ENCODE measurements around the gene RABL3.
"Not testable (repeated sequence)": the region's sequence is repeated elsewhere in the genome, so short reads cannot be mapped to it uniquely, and the experiment has no call there.

DNA sequence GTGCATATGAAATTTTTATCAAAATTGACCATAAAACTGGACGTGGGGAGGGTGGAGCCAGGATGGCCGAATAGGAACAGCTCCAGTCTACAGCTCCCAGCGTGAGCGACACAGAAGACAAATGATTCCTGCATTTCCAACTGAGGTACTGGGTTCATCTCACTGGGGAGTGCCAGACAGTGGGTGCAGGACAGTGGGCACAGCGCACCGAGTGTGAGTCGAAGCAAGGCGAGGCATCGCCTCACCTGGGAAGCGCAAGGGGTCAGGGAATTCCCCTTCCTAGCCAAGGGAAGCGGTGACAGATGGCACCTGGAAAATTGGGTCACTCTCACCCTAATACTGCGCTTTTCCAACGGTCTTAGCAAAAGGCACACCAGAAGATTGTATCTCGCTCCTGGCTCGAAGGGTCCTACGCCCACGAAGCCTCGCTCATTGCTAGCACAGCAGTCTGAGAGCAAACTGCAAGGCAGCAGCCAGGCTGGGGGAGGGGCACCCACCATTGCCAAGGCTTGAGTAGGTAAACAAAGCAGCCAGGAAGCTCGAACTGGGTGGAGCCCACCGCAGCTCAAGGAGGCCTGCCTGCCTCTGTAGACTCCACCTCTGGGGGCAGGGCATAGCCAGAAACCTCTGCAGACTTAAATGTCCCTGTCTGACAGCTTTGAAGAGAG, 23.0 kb downstream of the RABL3 start:
- TF ChIP-seq, protein P1, sequence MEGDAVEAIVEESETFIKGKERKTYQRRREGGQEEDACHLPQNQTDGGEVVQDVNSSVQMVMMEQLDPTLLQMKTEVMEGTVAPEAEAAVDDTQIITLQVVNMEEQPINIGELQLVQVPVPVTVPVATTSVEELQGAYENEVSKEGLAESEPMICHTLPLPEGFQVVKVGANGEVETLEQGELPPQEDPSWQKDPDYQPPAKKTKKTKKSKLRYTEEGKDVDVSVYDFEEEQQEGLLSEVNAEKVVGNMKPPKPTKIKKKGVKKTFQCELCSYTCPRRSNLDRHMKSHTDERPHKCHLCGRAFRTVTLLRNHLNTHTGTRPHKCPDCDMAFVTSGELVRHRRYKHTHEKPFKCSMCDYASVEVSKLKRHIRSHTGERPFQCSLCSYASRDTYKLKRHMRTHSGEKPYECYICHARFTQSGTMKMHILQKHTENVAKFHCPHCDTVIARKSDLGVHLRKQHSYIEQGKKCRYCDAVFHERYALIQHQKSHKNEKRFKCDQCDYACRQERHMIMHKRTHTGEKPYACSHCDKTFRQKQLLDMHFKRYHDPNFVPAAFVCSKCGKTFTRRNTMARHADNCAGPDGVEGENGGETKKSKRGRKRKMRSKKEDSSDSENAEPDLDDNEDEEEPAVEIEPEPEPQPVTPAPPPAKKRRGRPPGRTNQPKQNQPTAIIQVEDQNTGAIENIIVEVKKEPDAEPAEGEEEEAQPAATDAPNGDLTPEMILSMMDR (conservative IDR thresholded peaks at IDR 0.05; ENCODE audit: low read depth, low read length) = not testable (repeated sequence)
- not testable (repeated sequence) for TF ChIP-seq EZH2 (IDR thresholded peaks at IDR 0.05; ENCODE audit: borderline replicate concordance, low read depth, low read length, poor library complexity, severe bottlenecking)
